Right kidney (tissue), 1 donor: ENCODE data around the gene A4GNT.
"Not testable (repeated sequence)": the region's sequence is repeated elsewhere in the genome, so short reads cannot be mapped to it uniquely, and the experiment has no call there.

Experiments used
- DNase-seq: peaks from one replicate; pipeline ENCODE4 v3.0.0-alpha.2; 2016

The A4GNT gene

GRCh38 chr3:138118612-138119422 lies 13.4 kb downstream of the A4GNT start:
- DNase-seq = peak; percentile 64

- DNase-seq = peak; percentile 93
Observed at GRCh38 chr3:138114988-138115971, 16.9 kb downstream of the A4GNT start, which contains the start of gene DZIP1L. Gene DZIP1L, minus strand, starts transcription at chr3:138115608. Its CDS starts 11,637 bp downstream, at chr3:138103971.

GRCh38 chr3:138114431-138114918 lies 17.7 kb downstream of the A4GNT start:
- DNase-seq = no peak

DNA sequence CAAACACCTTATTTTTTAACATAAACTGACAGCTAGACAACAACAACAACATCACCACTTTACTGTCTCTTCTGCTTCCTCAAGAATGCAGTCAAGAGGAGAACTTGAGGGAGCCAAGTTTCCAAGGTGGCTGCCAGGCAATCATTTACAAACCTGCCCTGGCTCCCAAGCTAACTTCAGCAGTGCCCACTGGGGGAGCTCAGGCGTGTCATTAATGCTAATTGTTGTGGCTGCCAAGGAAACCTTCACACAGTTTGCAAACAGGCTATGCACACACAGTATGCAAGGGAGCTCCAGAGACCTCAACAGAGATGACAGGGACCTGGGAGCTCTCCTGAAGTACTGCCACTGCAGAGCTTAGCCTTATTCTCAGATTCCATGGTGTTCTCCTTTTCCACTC lies 18.9 kb downstream of the A4GNT start:
- DNase-seq = peak; percentile 39

- DNase-seq = no peak
Observed at GRCh38 chr3:138112362-138112761, 19.8 kb downstream of the A4GNT start.

DNA sequence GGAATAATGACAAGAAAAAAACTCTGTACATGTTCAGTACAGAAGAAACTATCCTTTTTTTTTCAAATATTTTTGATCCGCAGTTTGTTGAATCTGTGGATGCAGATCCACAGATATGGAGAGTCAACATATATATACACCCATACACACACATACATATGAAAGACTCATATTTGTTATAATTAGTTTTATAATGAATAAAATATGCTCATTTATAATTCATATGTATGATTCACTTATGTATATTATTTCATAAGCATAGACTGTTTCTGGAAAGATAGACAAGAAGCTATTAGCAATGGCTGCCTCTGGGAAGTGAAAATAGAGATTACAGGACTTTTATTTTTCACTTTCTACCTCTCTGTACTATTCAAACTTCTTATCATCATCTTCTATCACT lies 26.6 kb downstream of the A4GNT start:
- no peak for DNase-seq

DNA sequence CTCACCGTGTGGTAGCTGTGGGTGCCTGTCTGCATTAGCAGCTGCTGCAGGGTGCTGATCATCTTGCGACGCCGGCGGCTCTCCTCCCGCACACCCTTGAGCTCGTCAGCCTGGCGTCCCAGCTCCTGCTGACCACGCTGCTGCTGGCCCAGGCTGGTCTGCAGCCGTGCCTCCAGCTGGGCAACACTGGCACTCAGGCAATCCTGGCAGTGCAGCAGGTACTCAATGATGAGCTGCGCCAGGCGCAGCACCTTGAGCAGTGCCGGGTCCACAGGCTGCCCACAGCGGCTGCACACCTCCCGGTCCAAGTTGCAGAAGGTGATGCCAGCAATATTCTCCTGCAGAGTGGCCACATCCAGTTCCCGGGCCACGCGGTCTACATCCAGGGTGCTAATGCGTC lies 28.7 kb downstream of the A4GNT start:
- DNase-seq = no peak

DNA sequence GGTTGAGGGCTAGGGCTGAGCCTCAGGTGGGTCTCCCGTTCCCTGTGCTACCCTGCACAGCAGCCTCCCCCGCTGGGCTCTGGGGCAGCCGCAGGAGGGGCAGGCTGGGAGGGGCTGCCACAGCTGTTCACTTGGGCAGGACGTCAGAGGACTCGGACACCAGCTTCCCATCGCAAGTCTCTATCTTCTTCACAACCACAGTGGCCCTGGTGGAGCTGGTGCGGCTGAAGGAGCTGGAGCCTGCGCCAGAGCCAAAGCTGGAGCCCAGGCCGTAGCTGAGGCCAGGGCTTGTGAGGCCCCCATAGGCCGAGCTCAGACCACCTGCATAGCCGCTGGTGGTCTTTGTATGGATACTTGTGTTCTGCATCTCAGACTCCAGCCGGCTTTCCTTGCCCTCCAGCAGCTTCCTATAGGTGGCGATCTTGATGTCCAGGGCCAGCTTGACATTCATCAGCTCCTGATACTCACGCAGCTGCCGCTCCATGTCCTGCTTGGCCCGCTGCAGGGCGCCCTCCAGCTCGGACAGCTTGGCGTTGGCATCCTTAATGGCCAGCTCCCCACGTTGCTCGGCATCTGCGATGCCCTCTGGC lies 30.7 kb downstream of the A4GNT start:
- not testable (repeated sequence) for DNase-seq

DNA sequence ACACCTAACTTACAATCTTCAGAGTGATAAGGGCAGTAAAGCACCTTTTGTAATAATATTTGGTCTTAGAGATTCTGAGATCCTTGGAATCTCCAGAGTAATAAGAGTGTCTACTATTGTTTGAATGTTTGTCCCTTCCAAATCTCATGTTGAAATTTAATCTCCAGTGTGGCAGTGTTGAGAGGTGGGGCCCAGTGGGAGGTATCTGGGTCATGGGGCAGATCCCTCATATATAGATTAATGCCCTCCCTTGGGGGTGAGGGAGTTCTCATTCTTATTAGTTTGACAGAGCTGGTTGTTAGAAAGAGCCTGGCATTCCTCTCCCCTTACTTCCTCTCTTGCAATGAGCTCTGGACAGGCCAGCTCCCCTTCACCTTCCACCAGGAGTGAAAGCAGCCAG lies 32.8 kb downstream of the A4GNT start:
- DNase-seq = no peak

- DNase-seq = no peak
Observed at GRCh38 chr3:138097192-138098172, 34.7 kb downstream of the A4GNT start.

- no peak for DNase-seq
Observed at GRCh38 chr3:138093721-138094120, 38.5 kb downstream of the A4GNT start.

GRCh38 chr3:138092023-138092422 lies 40.2 kb downstream of the A4GNT start:
- no peak for DNase-seq

DNA sequence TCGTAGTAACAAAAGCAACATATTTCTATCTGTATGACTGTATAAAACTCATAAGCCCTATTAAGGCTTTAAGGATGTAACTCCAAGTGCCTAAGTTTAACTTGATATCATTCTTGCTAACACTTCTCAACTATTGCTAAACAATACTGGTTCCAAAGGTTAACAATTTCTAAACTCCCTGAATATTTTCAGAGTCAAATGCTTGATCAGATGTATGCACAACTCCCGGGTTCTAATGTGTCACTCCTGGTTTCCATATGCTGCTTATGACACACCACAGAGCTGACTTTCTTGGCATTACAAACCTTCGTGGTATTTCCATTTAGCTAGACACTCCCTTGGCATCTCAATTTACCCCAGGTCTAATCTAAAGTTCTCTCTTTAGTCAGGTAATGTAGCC lies 43.1 kb downstream of the A4GNT start:
- DNase-seq = no peak

DNA sequence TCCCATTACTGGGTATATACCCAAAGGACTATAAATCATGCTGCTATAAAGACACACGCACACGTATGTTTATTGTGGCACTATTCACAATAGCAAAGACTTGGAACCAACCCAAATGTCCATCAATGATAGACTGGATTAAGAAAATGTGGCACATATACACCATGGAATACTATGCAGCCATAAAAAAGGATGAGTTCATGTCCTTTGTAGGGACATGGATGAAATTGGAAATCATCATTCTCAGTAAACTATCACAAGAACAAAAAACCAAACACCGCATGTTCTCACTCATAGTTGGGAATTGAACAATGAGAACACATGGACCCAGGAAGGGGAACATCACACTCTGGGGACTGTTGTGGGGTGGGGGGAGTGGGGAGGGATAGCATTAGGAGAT lies 46.4 kb downstream of the A4GNT start:
- not testable (repeated sequence) for DNase-seq

- no peak for DNase-seq
Observed at GRCh38 chr3:138084196-138084595, 48.0 kb downstream of the A4GNT start.

DNA sequence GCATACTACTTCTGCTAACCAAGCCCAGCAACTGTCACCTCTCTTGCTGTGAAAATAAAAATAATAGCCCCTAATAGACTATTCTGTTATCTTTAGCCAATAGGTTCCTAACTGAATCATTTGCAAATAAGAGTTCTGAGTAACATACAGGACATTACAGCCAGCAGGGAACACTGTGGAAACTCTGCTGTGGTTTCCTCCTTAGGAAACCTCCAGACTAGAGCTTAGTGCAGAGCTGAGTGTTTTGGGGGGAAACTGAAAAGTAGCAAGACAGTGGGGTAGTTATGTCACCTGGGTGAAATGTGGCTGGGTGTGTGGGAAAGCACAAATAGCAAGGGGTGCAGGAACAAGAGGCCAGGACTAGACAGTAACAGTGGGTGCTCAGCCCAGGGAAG lies 49.2 kb downstream of the A4GNT start:
- no peak for DNase-seq

DNA sequence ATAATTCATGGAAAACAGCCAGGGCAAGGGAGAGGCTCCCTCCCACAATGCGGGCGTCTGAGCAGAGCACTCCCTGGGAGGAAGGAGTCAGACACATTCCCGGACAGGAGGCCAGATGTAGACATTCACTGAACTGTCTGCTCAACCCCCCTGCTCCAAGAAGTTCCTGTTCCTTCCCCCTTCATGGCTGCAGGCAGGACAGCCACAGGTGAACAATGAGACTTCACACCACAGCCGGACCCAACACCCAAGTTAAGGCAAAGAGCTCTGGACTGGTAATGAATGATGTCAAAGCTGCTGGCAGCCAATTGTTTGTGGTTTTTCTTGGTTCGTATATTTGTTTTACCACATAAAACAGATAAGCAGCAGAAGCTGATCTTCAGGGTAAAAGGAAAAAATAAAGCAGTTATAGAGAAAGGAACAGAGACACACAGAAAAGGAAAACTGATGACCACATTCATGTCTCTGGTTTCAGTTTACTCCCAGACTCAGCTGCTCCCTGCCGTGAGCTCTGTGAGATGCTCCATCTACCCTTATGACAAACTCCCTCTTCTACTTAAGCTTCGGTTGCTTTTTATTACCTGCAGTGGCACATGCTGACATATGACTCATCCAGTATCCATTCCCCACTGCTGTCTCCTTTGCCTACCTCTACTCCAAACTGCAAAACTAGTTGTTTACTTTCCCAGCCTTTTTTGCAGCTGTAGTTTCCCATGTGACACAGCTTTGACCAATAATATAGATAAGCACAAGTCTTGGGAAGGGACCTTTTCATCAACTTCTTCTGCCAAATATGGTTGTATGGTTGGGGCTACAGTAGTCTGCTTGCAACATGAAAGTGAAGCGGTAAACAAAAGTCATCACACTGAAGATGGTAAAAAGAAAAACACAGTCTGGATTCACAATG lies 49.9 kb downstream of the A4GNT start:
- peak; percentile 5 for DNase-seq

DNA sequence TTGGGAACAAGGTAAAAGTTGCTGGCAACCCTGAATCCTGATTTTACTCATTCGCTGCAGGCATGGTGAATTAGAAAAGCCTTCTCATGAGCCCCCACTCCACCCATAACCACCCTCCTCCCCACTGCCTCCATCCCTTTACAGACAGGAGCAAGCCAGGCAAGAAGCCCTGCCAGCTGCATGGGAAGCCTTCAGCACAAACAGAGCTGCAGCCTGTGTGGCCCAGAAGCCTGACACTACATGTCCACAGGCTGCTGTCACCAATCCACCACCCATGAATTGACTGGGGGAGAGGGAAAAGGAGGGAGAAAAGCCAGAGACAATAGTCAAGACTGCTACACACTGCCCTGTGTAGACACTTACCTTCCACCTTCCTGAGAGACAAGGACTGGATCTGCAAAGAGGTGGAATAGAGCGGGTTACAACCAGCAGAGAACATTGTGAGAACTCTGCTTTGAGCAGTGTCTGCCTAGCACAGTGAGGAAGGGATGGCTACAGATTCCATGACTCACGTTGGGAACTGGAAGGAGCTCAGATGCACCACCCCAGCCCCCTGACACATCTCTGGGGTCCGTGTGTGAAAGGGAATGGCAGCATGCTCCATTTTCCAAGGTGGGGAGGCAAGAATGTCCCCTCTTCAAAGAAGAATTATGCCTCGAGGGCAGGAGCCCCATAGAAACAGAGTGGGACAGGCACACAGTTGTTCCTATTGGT lies 50.7 kb downstream of the A4GNT start:
- DNase-seq = no peak

DNA sequence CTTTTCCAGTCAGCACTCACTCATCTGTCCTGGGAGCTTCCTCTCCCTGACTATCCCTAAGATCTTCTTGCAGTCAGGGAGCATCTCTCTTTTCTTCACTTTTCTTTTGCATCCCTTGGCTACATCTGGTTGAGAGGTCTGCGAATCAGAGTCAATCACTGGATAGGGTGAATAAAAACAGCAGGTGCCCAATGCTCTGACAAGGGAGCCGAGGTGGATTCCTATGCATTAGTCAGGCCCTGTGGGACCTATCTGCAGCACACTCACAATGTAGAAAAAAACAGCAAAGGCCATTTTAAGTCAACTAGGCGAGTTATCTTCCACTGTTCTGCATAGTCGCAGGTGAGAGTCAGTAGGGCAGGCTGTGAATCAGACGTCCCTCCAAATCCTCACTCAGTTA lies 52.3 kb downstream of the A4GNT start:
- no peak for DNase-seq
